GM19455 (cell line): Measurements from ENCODE around the gene CALCB.

Source experiments
- ATAC-seq: cut with Tn5 transposase; IDR thresholded peaks from one replicate; pipeline ENCODE4 v1.9.1; 2021; ENCODE audit not compliant: unreplicated experiment

Gene CALCB

DNA sequence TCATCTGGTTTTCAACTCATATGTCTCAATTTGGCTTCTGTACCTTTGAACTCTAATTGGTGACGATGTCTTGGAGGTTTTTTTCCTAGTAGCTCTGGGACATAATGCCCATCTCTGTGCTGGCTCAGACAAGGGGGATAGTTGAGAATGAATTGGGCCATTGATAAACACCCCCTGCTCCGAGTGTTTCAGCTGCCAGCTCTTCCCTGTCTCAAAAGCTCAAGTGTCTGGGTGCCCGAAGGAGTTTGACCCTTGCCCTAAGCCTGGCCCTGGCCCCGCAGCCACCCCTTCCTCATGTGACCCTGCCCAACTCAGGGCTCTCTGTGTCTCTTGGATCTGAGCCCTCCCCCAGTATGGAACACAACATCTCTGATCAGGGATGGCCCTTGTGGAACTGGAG, 44.4 kb downstream of the CALCB start:
- ATAC-seq, result no peak

GRCh38 chr11:15118431-15118830, 45.0 kb downstream of the CALCB start:
- no peak for ATAC-seq

DNA sequence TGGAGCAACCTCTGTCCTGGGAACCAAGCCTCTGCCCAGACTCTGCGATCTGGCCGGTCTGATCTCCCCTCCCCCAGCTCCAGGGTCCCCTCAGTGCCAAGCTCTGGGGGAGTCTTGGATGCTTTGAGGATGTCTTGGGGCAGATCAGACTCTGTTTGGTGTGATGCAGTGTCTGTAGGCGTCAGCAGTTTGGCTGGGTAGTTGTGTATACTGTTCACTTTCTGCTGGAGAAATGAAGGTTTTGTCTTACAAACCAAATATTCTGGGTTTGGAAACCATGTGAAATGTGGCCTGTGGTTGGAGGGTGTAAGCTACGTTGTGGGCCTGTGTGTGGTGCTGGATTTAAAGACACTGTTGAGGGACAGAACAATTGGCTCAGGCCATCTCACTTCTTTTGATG, 46.0 kb downstream of the CALCB start:
- ATAC-seq, result no peak

DNA sequence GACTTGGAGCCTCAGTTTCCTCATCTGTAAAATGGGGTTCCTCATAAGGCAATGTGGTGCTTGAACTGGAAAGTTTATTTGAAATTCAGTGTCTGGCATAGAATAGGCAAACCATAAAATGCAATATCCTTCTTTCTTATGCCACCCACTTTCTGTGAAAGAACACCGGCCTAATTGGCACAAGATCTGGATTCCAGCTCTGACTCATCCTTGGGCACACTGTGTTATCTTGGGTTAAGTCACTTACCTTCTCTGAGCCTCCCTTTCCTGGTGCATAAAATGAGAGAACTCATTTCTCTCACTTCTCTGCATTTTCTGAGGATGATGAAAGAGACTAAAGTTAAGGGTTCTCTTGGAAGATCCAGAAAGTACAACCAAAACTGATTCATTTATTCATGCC, 46.4 kb downstream of the CALCB start:
- ATAC-seq, result no peak

- no peak for ATAC-seq
Measured at GRCh38 chr11:15123849-15124248, 50.5 kb downstream of the CALCB start.

GRCh38 chr11:15124528-15124927, 51.1 kb downstream of the CALCB start:
- ATAC-seq, result no peak

- ATAC-seq, result no peak
Measured at GRCh38 chr11:15127341-15127740, 53.9 kb downstream of the CALCB start.
